ENCODE results near the gene PHF21A. TPM values are rescaled to one million over a fixed set of nuclear protein-coding genes. Genes with fewer than 3 reads are reported as not detected.

PHF21A gene
- total RNA-seq (36.6 TPM), polyA plus RNA-seq (24.3 TPM)

DNA sequence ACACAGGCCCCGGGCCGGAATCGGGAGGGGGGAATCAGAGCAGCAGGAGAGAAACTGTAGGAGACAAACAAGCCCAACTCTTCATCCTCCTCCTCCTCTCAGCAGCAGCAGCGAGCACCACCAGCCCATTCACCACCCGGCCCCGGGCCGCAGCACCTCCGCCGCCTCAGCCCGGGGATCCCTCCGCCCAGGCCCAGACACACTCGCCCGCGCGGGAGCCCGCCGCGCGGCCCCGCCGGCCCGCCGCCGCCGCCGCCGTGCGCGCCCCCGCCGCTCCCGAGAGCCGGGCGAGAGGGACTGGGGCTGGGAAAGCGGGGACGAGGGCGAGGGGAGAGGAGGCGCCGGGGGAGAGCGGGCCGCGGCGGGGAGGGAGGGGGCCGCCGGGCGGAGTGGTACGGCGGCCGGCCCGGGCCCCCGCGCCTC is at the start of gene PHF21A:
Gene PHF21A, minus strand, starts transcription at position 154 of the 423 bp plus-strand sequence. CDS start 37,235 bp downstream, outside the sequence.
- H3K27ac ChIP-seq (ENCODE audit: low read depth) = peak within 1 kb of the TSS; percentile 93
- DNase-seq (ENCODE audit: extremely low spot score) = no peak
- no peaks in the 10 kb centered on the region for H3K36me3 ChIP-seq (ENCODE audit: insufficient read depth)
- H3K4me1 ChIP-seq (ENCODE audit: insufficient read depth) = no peaks in the 10 kb centered on the region
- H3K4me3 ChIP-seq (ENCODE audit: low read depth, low read length) = peak within 1 kb of the TSS; percentile 94
- 1% methylated on average over 40 of the region's 52 CpGs for WGBS

DNA sequence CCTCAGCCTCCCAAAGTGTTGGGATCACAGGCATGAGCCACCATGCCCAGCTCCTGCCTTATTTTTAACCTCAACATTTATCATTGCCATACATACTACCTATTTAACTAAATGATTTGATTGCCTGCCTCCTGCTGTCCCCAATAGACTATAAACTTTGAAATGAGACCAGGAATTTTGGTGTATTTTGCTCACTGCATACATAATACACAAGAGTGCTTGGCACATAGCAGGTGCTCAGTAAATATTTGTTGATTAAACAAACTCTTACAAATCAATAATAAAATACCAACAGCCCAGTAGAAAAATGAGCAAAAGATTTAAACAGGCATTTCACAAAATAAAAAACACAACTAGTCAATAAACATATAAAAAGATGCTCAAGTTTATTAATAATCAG is 49.5 kb upstream of the PHF21A start:
- no peaks in the 10 kb centered on the region for H3K36me3 ChIP-seq (ENCODE audit: insufficient read depth)
- H3K4me3 ChIP-seq (ENCODE audit: low read depth, low read length) = no peak overlapping the region

DNA sequence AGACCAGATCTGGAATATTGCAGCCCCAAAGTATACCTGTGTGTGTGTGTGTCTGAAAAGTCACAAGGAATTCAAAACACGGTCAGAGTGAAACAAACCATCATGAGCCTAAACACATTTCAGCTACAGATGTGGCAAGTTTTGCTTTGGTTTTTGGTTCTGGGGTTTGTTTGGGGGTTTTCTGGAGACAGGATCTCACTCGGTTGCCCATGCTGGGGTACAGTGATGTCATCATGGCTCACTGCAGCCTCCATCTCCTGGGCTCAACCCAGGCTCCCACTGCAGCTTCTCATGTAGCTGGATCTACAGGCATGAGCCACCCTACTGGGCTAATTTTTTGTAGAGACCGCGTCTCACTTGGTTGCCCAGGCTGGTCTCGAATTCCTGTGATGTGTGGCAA is 41.4 kb upstream of the PHF21A start:
- H3K27ac ChIP-seq (ENCODE audit: low read depth) = no peak overlapping the region
- H3K4me1 ChIP-seq (ENCODE audit: insufficient read depth) = no peaks in the 10 kb centered on the region
- H3K4me3 ChIP-seq (ENCODE audit: low read depth, low read length) = no peak overlapping the region
- DNase-seq (ENCODE audit: extremely low spot score) = no peak
- H3K36me3 ChIP-seq (ENCODE audit: insufficient read depth) = no peaks in the 10 kb centered on the region
- WGBS = 86% methylated on average over 5 of the region's 5 CpGs

More for the DNA sequence above, 49.5 kb upstream of the PHF21A start:
- H3K27ac ChIP-seq (ENCODE audit: low read depth) = no peak overlapping the region
- DNase-seq (ENCODE audit: extremely low spot score) = no peak
- no peaks in the 10 kb centered on the region for H3K4me1 ChIP-seq (ENCODE audit: insufficient read depth)

DNA sequence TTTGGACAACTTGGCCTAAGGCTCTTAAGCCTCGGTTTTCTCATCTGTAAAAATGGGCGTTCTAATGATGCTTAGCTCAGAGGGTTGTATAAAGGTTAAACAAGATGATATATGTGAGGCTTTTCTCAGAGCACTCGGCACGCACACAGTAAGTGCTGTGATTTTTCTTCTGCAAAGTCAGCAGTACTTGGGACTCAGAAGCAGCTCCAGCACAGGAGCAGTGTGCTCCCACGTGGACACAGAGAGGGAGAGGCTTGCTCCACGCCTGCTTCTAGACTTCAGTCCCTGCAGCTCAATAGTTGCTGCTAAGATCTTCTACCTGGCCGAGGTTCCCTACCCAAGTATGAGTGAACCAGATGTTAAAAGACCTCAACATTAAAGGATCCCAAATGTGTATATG is 39.9 kb upstream of the PHF21A start:
- no peaks in the 10 kb centered on the region for H3K4me1 ChIP-seq (ENCODE audit: insufficient read depth)
- 73% methylated on average over 7 of the region's 7 CpGs for WGBS
- H3K27ac ChIP-seq (ENCODE audit: low read depth) = no peak overlapping the region
- DNase-seq (ENCODE audit: extremely low spot score) = no peak
- no peaks in the 10 kb centered on the region for H3K36me3 ChIP-seq (ENCODE audit: insufficient read depth)
- no peak overlapping the region for H3K4me3 ChIP-seq (ENCODE audit: low read depth, low read length)

DNA sequence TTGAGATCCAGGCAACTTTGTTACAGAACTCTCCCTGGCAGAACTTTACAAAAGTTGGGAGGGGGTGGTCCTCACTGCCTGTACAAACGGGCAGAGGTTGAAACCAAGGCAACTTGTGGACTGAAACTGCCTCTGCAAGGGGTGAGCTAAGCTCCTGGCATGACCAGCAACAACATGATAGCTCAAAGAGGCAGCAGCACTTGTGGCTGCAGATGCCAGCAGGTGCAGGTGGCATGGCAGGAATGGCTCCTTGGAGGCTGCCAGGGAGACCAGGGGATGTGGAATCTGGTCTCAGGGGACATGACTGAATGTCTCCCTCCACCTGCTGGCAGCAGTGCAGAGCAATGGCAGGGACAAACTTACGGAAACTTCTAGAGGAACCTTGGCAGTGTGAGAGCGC is 38.8 kb upstream of the PHF21A start:
- Histone ChIP-seq H3K4me1 (ENCODE audit: insufficient read depth) (no peaks in the 10 kb centered on the region), H3K4me3 (ENCODE audit: low read depth, low read length) (no peak overlapping the region), H3K36me3 (ENCODE audit: insufficient read depth) (no peaks in the 10 kb centered on the region), H3K27ac (ENCODE audit: low read depth) (no peak overlapping the region)
- WGBS = 46% methylated on average over 3 of the region's 3 CpGs
- DNase-seq (ENCODE audit: extremely low spot score) = no peak

DNA sequence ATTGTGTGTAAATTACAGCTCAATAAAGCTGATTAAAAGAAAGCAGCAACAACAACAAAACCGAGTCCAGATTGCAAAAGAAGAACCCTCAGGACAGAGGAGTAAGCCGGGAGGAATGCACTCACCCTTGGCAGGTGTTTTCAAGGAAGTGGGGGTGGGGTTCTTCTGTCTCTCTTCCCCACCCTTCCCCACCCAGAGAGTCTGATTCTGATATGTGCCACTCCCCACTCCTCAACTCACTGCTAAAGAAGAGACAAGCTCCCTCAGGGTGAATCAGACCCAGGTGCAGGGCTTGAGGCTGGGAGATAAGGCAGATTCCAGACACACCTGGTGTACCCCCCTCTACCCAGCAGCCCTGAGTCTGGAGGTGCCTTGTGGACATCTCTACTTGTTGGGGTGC is 38.4 kb upstream of the PHF21A start:
- Histone ChIP-seq H3K4me1 (ENCODE audit: insufficient read depth) (no peaks in the 10 kb centered on the region), H3K4me3 (ENCODE audit: low read depth, low read length) (no peak overlapping the region), H3K36me3 (ENCODE audit: insufficient read depth) (no peaks in the 10 kb centered on the region), H3K27ac (ENCODE audit: low read depth) (no peak overlapping the region)
- DNase-seq (ENCODE audit: extremely low spot score) = no peak
- WGBS = 26% methylated on average over 2 of the region's 2 CpGs

DNA sequence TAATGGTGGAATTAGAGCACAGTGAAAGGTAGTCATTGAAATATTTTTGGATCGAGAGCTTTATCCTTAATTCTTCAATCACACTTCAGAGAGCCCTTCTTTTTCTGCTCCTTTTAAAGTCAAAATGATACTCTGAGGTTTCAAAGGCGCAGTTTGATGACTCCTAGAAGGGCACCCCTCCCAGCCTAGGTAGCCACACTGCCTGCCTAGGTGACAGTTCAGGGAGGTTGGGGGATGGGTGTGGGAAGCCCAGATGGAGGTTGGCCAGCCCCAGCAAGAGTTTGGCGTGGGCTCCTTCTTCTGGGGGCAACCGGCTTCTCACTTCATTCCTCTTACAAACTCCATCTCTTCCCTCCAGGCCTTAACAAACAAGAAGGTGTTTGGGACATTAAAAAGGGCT is 28.6 kb upstream of the PHF21A start:
- no peak for DNase-seq (ENCODE audit: extremely low spot score)

DNA sequence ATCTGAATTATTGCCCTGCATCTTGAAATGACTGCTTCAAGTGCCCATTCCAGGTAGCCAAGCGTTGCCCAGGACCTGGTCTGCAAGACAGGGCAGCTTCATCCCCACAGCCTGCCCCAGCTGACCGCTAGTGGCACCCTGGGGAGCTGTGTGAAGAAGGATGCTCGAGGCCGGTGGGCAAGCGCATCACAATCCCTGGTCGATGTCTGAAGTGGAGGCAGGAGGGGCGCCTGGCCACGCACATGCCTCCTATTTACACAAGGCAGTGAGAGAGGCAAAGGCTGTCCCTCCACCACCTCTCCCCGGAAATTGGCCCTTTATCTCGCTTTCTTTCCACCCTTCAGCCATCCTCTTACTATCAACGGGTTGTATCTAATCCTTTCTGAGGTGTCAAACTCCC is 28.1 kb upstream of the PHF21A start:
- H3K4me1 ChIP-seq (ENCODE audit: insufficient read depth) = no peaks in the 10 kb centered on the region
- no peak for DNase-seq (ENCODE audit: extremely low spot score)
- no peak overlapping the region for H3K4me3 ChIP-seq (ENCODE audit: low read depth, low read length)
- 21% methylated on average over 11 of the region's 11 CpGs for WGBS
- H3K27ac ChIP-seq (ENCODE audit: low read depth) = no peak overlapping the region
- no peaks in the 10 kb centered on the region for H3K36me3 ChIP-seq (ENCODE audit: insufficient read depth)

More for the DNA sequence above, 28.6 kb upstream of the PHF21A start:
- Histone ChIP-seq H3K4me1 (ENCODE audit: insufficient read depth) (no peaks in the 10 kb centered on the region), H3K36me3 (ENCODE audit: insufficient read depth) (no peaks in the 10 kb centered on the region), H3K27ac (ENCODE audit: low read depth) (no peak overlapping the region), H3K4me3 (ENCODE audit: low read depth, low read length) (no peak overlapping the region)
- 54% methylated on average over 4 of the region's 4 CpGs for WGBS

DNA sequence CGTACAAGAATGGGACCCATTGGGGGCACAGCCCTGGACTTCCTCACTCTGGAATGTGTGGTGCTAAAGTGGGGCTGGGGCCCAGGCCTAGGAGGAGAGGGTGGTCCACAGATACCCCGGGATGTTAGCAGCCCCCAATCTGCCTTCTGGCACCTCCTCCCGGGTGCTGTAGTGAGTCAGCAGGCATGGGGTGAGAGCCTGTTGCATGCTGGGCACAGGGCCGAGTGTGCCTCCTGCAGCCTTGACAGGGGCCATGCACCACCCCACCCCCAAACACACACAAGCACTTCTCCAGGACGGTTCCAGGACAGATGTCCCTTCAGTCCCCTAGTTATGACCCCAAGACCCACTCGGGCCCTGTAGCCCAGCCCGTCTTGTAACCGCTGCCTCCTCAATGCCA is 23.5 kb upstream of the PHF21A start:
- H3K36me3 ChIP-seq (ENCODE audit: insufficient read depth) = no peaks in the 10 kb centered on the region
- H3K27ac ChIP-seq (ENCODE audit: low read depth) = no peak overlapping the region
- DNase-seq (ENCODE audit: extremely low spot score) = no peak
- no peak overlapping the region for H3K4me3 ChIP-seq (ENCODE audit: low read depth, low read length)
- no peaks in the 10 kb centered on the region for H3K4me1 ChIP-seq (ENCODE audit: insufficient read depth)
- WGBS = 80% methylated on average over 8 of the region's 8 CpGs

DNA sequence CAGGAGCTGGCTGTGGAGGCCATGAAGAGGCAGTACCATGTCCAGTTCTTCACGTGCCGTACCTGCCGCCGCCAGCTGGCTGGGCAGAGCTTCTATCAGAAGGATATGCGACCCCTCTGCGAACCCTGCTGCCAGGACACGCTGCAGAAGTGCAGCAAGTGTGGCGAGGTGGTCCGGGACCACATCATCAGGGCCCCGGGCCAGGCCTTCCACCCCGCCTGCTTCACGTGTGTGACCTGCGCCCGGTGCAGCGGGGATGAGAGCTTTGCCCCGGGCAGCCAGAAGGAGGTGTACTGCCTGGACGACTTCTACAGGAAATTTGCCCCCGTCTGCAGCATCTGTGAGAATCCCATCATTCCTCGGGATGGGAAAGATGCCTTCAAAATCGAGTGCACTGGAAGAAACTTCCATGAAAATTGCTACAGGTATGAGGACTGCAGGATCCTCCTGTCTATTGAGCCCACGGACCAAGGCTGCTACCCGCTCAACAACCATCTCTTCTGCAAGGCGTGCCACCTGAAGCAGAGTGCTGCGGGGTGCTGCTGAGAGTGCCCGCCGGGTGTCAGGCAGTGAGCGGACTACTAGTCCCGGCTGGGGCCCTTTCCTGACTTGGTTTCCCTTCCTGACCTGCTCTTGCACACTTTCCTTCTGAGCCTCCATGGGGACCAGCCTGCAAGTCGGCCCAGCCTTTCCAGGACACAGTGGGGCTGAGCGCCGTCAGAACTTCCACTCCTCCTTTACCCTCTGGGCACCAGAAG is 22.0 kb upstream of the PHF21A start:
- H3K4me3 ChIP-seq (ENCODE audit: low read depth, low read length) = no peak overlapping the region
- no peak overlapping the region for H3K27ac ChIP-seq (ENCODE audit: low read depth)
- 87% methylated on average over 31 of the region's 31 CpGs for WGBS
- H3K4me1 ChIP-seq (ENCODE audit: insufficient read depth) = no peaks in the 10 kb centered on the region
- DNase-seq (ENCODE audit: extremely low spot score) = no peak
- H3K36me3 ChIP-seq (ENCODE audit: insufficient read depth) = no peaks in the 10 kb centered on the region

DNA sequence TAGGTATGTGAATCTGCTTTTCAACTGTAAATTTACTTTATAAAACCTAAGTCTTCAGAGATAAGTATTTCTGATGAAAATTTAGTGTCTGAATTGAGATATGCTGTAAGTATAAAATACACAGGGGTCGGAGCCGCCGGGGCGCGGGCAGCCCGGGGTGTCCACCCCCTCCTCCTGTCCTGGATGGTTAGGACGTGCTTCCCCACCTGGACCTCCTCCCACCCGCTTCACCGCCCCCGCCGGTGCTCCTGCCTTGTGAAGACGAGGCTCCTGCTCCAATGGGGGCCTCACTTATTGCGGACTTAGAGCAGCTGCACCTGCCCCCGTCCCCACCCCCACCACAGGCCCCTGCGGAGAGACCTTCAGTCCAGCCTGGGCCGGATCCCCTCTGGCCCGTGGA is 21.3 kb upstream of the PHF21A start:
- no peak for DNase-seq (ENCODE audit: extremely low spot score)
- WGBS = 78% methylated on average over 17 of the region's 17 CpGs
- H3K36me3 ChIP-seq (ENCODE audit: insufficient read depth) = no peaks in the 10 kb centered on the region
- no peaks in the 10 kb centered on the region for H3K4me1 ChIP-seq (ENCODE audit: insufficient read depth)
- H3K4me3 ChIP-seq (ENCODE audit: low read depth, low read length) = no peak overlapping the region
- no peak overlapping the region for H3K27ac ChIP-seq (ENCODE audit: low read depth)

DNA sequence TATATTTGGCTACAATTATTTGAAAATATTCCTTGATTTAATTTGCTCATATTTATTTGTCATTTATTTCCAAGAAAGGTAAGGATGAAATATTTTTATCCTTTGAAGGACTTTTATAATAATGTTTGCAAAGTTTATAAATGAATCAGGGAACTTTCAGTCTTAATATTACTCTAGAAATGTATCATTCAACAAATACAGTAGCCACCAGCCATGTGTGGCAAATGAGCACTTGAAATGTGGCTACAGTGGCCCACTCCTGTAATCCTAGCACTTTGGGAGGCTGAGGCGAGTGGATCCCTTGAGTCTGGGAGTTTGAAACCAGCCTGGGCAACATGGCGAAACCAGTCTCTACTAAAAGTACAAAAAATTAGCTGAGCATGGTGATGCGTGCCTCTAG is 20.3 kb upstream of the PHF21A start:
- Histone ChIP-seq H3K27ac (ENCODE audit: low read depth) (no peak overlapping the region), H3K36me3 (ENCODE audit: insufficient read depth) (no peaks in the 10 kb centered on the region), H3K4me3 (ENCODE audit: low read depth, low read length) (no peak overlapping the region), H3K4me1 (ENCODE audit: insufficient read depth) (no peaks in the 10 kb centered on the region)
- DNase-seq (ENCODE audit: extremely low spot score) = no peak
- WGBS = 98% methylated on average over 3 of the region's 3 CpGs

DNA sequence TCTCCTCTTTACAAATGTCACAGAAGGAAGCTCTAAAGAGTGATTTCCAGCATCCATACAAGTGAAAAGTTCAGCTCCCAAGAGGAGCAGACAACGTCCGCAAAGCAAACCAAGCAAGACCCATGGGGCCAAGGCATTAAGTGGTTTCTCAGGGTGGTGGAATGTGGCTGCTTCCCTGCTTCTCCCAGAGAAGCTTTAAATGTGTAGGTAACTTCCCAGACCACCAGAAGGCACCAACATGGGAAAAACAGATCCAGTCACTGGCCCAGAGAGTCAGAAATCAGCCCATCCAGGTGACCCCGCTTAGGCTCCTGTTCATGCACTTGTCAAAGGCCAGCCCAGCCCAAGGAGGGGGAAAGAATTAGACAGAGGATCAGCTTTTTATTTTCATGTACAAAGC is 13.3 kb upstream of the PHF21A start:
- H3K36me3 ChIP-seq (ENCODE audit: insufficient read depth) = no peaks in the 10 kb centered on the region
- H3K27ac ChIP-seq (ENCODE audit: low read depth) = no peak overlapping the region
- 79% methylated on average over 3 of the region's 3 CpGs for WGBS
- H3K4me3 ChIP-seq (ENCODE audit: low read depth, low read length) = no peak overlapping the region
- no peak for DNase-seq (ENCODE audit: extremely low spot score)
- no peaks in the 10 kb centered on the region for H3K4me1 ChIP-seq (ENCODE audit: insufficient read depth)

DNA sequence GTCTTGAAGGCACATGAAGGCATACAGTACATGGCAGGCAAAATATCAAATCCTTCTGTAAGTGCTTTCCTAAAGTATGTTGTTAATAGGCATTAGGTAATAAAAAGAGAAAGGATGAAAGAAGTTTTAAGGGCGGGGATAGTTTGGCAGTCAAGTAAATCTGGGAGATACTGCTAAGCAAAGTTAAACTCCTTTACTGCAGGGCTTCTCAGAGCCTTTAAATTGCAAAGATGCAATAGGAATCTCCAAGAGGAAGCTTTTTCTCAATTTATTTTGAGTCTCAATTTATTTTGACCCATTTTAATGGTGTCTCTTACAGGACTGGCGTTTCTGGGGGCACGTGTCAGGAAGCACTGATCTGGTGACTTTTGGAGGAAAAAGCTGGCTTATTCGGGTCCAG is 12.8 kb upstream of the PHF21A start:
- DNase-seq (ENCODE audit: extremely low spot score) = no peak
- Histone ChIP-seq H3K4me1 (ENCODE audit: insufficient read depth) (no peaks in the 10 kb centered on the region), H3K27ac (ENCODE audit: low read depth) (no peak overlapping the region), H3K36me3 (ENCODE audit: insufficient read depth) (no peaks in the 10 kb centered on the region), H3K4me3 (ENCODE audit: low read depth, low read length) (no peak overlapping the region)
- WGBS = 73% methylated on average over 4 of the region's 4 CpGs

DNA sequence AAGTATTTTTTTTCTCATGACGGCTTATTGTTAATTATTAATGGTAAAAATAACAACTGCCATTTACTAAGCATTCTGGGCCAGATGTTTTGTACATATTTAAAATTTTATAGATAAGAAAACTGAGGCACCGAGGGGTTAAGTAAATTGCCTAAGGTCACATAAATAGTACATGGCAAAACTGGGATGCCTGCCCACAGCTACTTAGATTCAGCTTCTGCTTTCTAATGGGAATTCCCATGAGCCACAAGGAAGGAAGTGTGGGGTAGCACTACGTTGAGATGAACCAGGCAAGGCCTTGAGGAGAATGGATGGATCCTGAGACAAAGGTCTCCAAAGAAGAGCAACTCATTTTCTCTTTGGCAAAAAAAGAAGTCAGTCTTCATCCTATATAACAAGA is 11.9 kb upstream of the PHF21A start:
- 57% methylated on average over 3 of the region's 3 CpGs for WGBS

More for the DNA sequence above, 11.9 kb upstream of the PHF21A start:
- Histone ChIP-seq H3K27ac (ENCODE audit: low read depth) (no peak overlapping the region), H3K4me3 (ENCODE audit: low read depth, low read length) (no peak overlapping the region), H3K4me1 (ENCODE audit: insufficient read depth) (no peaks in the 10 kb centered on the region), H3K36me3 (ENCODE audit: insufficient read depth) (no peaks in the 10 kb centered on the region)
- no peak for DNase-seq (ENCODE audit: extremely low spot score)

Measured in urinary bladder (tissue), 4 donors.